K562 (cell line): ENCODE data around the gene HDHD3. TPM values are rescaled to one million over a fixed set of nuclear protein-coding genes. Genes with fewer than 3 reads are reported as not detected.

ENCODE experiments used
- ATF2 ChIP-seq: sonication (generic); formaldehyde crosslinking; IDR thresholded peaks from 2 replicates; pipeline ENCODE4 v1.8.1; 2022; ENCODE audit warnings: missing genetic modification reagents
- BRD4 ChIP-seq: fragments of 200-600 bp; sonication (generic); IDR thresholded peaks from 2 replicates; pipeline ENCODE4 v1.6.1; 2017; ENCODE audit warnings: inconsistent platforms
- E2F5 ChIP-seq: sonication (generic); formaldehyde crosslinking; IDR thresholded peaks from 2 replicates; pipeline ENCODE4 v1.8.0; 2022; ENCODE audit warnings: mild to moderate bottlenecking, missing genetic modification reagents
- EHMT2 ChIP-seq: fragments of 450-650 bp; IDR thresholded peaks from 2 replicates; pipeline ENCODE4 v1.6.1; 2018; ENCODE audit warnings: antibody characterized with exemption
- HES1 ChIP-seq: fragments of 450-650 bp; IDR thresholded peaks from 2 replicates; pipeline ENCODE4 v1.6.1; 2016; ENCODE audit warnings: low read depth, mild to moderate bottlenecking, moderate library complexity
- IFI16 ChIP-seq: fragments of 250-450 bp; sonication (Bioruptor Pico); IDR thresholded peaks from 2 replicates; pipeline ENCODE4 v2.1.2; 2022; ENCODE audit warnings: mild to moderate bottlenecking, inconsistent platforms
- KLF1 ChIP-seq: fragments of 450-650 bp; IDR thresholded peaks from 2 replicates; pipeline ENCODE4 v1.6.1; 2016; ENCODE audit warnings: missing genetic modification characterization, missing compliant biosample characterization
- MAFK ChIP-seq: IDR thresholded peaks from 2 replicates; pipeline ENCODE4 v1.6.1; 2011; ENCODE audit warnings: low read length, improper control_type of control experiment
- POLR2A ChIP-seq: fragments of 450-650 bp; conservative IDR thresholded peaks from 2 replicates; pipeline ENCODE4 v1.6.1; 2016
- RAD51 ChIP-seq: fragments of 450-650 bp; IDR thresholded peaks from 2 replicates; pipeline ENCODE4 v1.7.1; 2016; ENCODE audit warnings: low read depth, mild to moderate bottlenecking, borderline replicate concordance
- RBM17 ChIP-seq: fragments of 200-400 bp; formaldehyde crosslinking; IDR thresholded peaks from 2 replicates; pipeline ENCODE4 v1.6.1; 2017; ENCODE audit warnings: low read depth, mild to moderate bottlenecking, low read length, borderline replicate concordance
- RBM25 ChIP-seq: fragments of 200-400 bp; formaldehyde crosslinking; IDR thresholded peaks from 2 replicates; pipeline ENCODE4 v1.6.1; 2018; ENCODE audit warnings: low read length, low read depth, moderate library complexity; ENCODE audit not compliant: severe bottlenecking
- RUNX1 ChIP-seq: sonication (generic); IDR thresholded peaks from 2 replicates; pipeline ENCODE4 v1.6.1; 2016; ENCODE audit warnings: antibody characterized with exemption, low read depth
- SAFB2 ChIP-seq: fragments of 200-400 bp; formaldehyde crosslinking; IDR thresholded peaks from 2 replicates; pipeline ENCODE4 v1.6.1; 2018; ENCODE audit warnings: borderline replicate concordance, low read length, low read depth, moderate library complexity; ENCODE audit not compliant: severe bottlenecking
- ZFP1 ChIP-seq: fragments of 450-650 bp; formaldehyde crosslinking; IDR thresholded peaks from 2 replicates; pipeline ENCODE4 v1.4.0; 2020; ENCODE audit warnings: mild to moderate bottlenecking, mixed read lengths
- ZNF609 ChIP-seq: sonication (generic); formaldehyde crosslinking; IDR thresholded peaks from 2 replicates; pipeline ENCODE4 v1.8.1; 2023; ENCODE audit warnings: missing genetic modification reagents, mild to moderate bottlenecking, borderline replicate concordance
- ZNF639 ChIP-seq, 2 experiments: fragments of 200-800 bp in 1 of 2; sonication (Bioruptor generic) in 1 of 2; sonication (generic) in 1 of 2; formaldehyde crosslinking in 1 of 2; IDR thresholded peaks in 1 of 2; conservative IDR thresholded peaks in 1 of 2; 2 replicates each; pipeline versions ENCODE4 v1.5.0 to v1.6.1; 2016 to 2020; ENCODE audit warnings: missing compliant biosample characterization in 1 of 2, missing genetic modification characterization in 1 of 2, missing genetic modification reagents in 1 of 2
- ZNF668 ChIP-seq: fragments of 250-450 bp; sonication (Bioruptor Pico); IDR thresholded peaks from 2 replicates; pipeline ENCODE4 v1.8.0; 2022; ENCODE audit warnings: mild to moderate bottlenecking, inconsistent platforms
- polyA plus RNA-seq, 8 experiments: library from polyadenylated mRNA; depleted of rRNA in 4 of 8; stranded (reverse) in 5 of 8; unstranded in 3 of 8; fragments of >200 nt; fragmentation: Nextera tagmentation in 2 of 8; fragmentation: Illumina TruSeq in 1 of 8; extraction: Ambion mirVana in 2 of 8; extraction: Trizol in 1 of 8; gene quantifications; 2 replicates each; pipeline versions ENCODE4 v1.2.1 to v1.2.3, GENCODE V29; 2011 to 2014; ENCODE audit warnings: inconsistent platforms in 1 of 8, missing spikeins in 1 of 8
- total RNA-seq, 7 experiments: library from RNA; depleted of rRNA in 6 of 7; stranded (reverse); fragments of >200 nt in 6 of 7; fragmentation: Illumina TruSeq in 2 of 7; extraction: Trizol in 2 of 7; gene quantifications; 2 replicates each; pipeline versions ENCODE4 v1.2.1 to v1.2.3, GENCODE V29; 2011 to 2021; ENCODE audit warnings: low replicate concordance in 1 of 7

HDHD3 gene
- total and polyA plus RNA-seq, 9 of the 15 experiments (the other 6 are each of a cell fraction or from before 2014, with no cell fraction given) = 1.1 to 19.1 (median 10.9) TPM

GRCh38 chr9:113368982-113369854, 7.6 kb downstream of the HDHD3 start (continued):
- TF ChIP-seq KLF1 (tag) = 0 out of 2 replicates have a peak, but pooled peaks have one; percentile 26
- TF ChIP-seq RBM17 = no peak
- TF ChIP-seq ZNF668 (CRISPR knock-in tag) = no peak
- no peak; the same call in 1 of the 2 replicates for TF ChIP-seq RAD51
- TF ChIP-seq RBM25 = no peak
- TF ChIP-seq HES1 = no peak
- TF ChIP-seq POLR2A = no peak
- TF ChIP-seq ATF2 (CRISPR knock-in tag) = no peak
- TF ChIP-seq MAFK = peak; percentile 48
- no peak for TF ChIP-seq EHMT2
- TF ChIP-seq ZNF639 (CRISPR knock-in tag; conservative IDR thresholded peaks at IDR 0.05 in 1 of 2, IDR thresholded peaks at IDR 0.05 in 1 of 2) = peak in 1 of 2 experiments; percentile 82; a peak in 1 of 4 replicates
- no peak for TF ChIP-seq SAFB2
- no peak for TF ChIP-seq E2F5 (CRISPR knock-in tag)
- no peak for TF ChIP-seq RUNX1
- TF ChIP-seq ZNF609 (CRISPR knock-in tag) = no peak
- no peak for TF ChIP-seq BRD4
- no peak for TF ChIP-seq ZFP1 (CRISPR knock-in tag)
- no peak for TF ChIP-seq IFI16 (CRISPR knock-in tag)
